Body of pancreas (tissue), 4 donors: ENCODE data around the gene TMEM183A. TPM values are rescaled to one million over a fixed set of nuclear protein-coding genes. Genes with fewer than 3 reads are reported as not detected.

Source experiments
- ATAC-seq: fragments of 150-250 bp; one replicate; pipeline ENCODE4 v1.9.1; 2016
- DNase-seq, 4 donors: peaks; one replicate each; pipeline ENCODE4 v3.0.0-alpha.2; 2019
- H3K27ac ChIP-seq, 4 donors: fragments of 200-600 bp; sonication (generic); 1 replicate in 3 of 4; 2 replicates in 1 of 4; pipeline versions ENCODE4 v1.5.1 to v1.6.1; 2016 to 2019; ENCODE audit warnings: mild to moderate bottlenecking in 1 of 4, mixed read lengths in 1 of 4, moderate library complexity in 1 of 4
- H3K27me3 ChIP-seq, 2 donors: fragments of 200-600 bp; sonication (generic); one replicate each; pipeline ENCODE4 v1.6.0; 2016; ENCODE audit warnings: mild to moderate bottlenecking in 1 of 2
- H3K36me3 ChIP-seq, 2 donors: fragments of 200-600 bp; sonication (generic); replicated peaks in 1 of 2; 2 replicates each; pipeline ENCODE4 v1.5.1; 2016; ENCODE audit warnings: low read depth in 2 of 2; ENCODE audit not compliant: insufficient read depth in 1 of 2
- H3K4me1 ChIP-seq: fragments of 200-600 bp; sonication (generic); one replicate; pipeline ENCODE4 v1.6.0; 2016
- H3K4me3 ChIP-seq, 2 donors: fragments of 200-600 bp; sonication (generic); 1 replicate in 1 of 2; 2 replicates in 1 of 2; pipeline ENCODE4 v1.5.1; 2016 to 2019
- H3K9me3 ChIP-seq, 3 donors: fragments of 200-600 bp; sonication (generic); 1 replicate in 2 of 3; 2 replicates in 1 of 3; pipeline ENCODE4 v1.5.1; 2016
- CTCF ChIP-seq, 7 experiments: fragments of 450-650 bp in 4 of 7; fragments of 200-600 bp in 3 of 7; sonication (generic) in 3 of 7; IDR thresholded peaks; one replicate each; pipeline ENCODE4 v1.5.1; 2016 to 2019; ENCODE audit warnings: antibody characterized with exemption in 7 of 7
- POLR2A ChIP-seq, 3 donors: fragments of 450-650 bp; IDR thresholded peaks; one replicate each; pipeline ENCODE4 v1.6.1; 2016; ENCODE audit warnings: antibody characterized with exemption in 3 of 3, mild to moderate bottlenecking in 2 of 3
- WGBS, 2 donors: methylation state at CpG; one replicate each; pipeline ENCODE4 v1.1.5; 2017; 5-methylcytosine and 5-hydroxymethylcytosine counted together
- intact Hi-C: fragments of 100-400 bp; cut with DNase I; formaldehyde crosslinking; loops from one replicate; pipeline ENCODE4 v1.15.1; 2023
- total RNA-seq, 2 donors: library from RNA; depleted of rRNA; stranded (reverse); fragments of >200 nt; gene quantifications; one replicate each; pipeline ENCODE4 v1.1.0, GENCODE V29; 2016

Gene TMEM183A
- total RNA-seq, 2 donors from 2014 or later, result 47.7 to 86.7 TPM

- Histone ChIP-seq H3K4me1 (no peaks in the 10 kb centered on the region), H3K4me3 (no peak overlapping the region), H3K27ac (no peak overlapping the region), H3K27me3 (no peaks in the 10 kb centered on the region), H3K9me3 (no peaks in the 10 kb centered on the region), H3K36me3 (no peaks in the 10 kb centered on the region)
- 74 to 92% methylated on average over 7 to 17 of the region's 17 CpGs for WGBS, 2 donors
- no peak for DNase-seq
- intact Hi-C loops, result loop anchor here (10.0 kb wide), 1 partner anchor 169 kb away; no protein-coding TSS in a partner anchor
- no peak for ATAC-seq
- TF ChIP-seq POLR2A (IDR thresholded peaks at IDR 0.05) (no peak), CTCF (IDR thresholded peaks at IDR 0.05) (no peak)
These were observed 38.2 kb downstream of the TMEM183A start for GRCh38 chr1:203045336-203045735.

GRCh38 chr1:203045821-203046594 lies 38.8 kb downstream of the TMEM183A start:
- WGBS, 2 donors, result 71 to 80% methylated on average over 10 to 15 of the region's 16 CpGs
- H3K4me3 ChIP-seq, result no peak overlapping the region
- TF ChIP-seq CTCF (IDR thresholded peaks at IDR 0.05) (no peak), POLR2A (IDR thresholded peaks at IDR 0.05) (no peak)
- H3K4me1 ChIP-seq, result no peaks in the 10 kb centered on the region
- no peaks in the 10 kb centered on the region for H3K9me3 ChIP-seq
- H3K27ac ChIP-seq, result no peak overlapping the region
- no peaks in the 10 kb centered on the region for H3K27me3 ChIP-seq
- no peaks in the 10 kb centered on the region for H3K36me3 ChIP-seq
- intact Hi-C loops, result loop anchor here (10.0 kb wide), 1 partner anchor 169 kb away; no protein-coding TSS in a partner anchor
- no peak for DNase-seq
- no peak for ATAC-seq

- Histone ChIP-seq H3K4me3 (no peak overlapping the region), H3K27ac (no peak overlapping the region), H3K4me1 (no peaks in the 10 kb centered on the region), H3K27me3 (no peaks in the 10 kb centered on the region), H3K36me3 (no peaks in the 10 kb centered on the region), H3K9me3 (no peaks in the 10 kb centered on the region)
- ATAC-seq, result no peak
- intact Hi-C loops, result loop anchor here (10.0 kb wide), 1 partner anchor 168 kb away; no protein-coding TSS in a partner anchor
- WGBS, 2 donors, result 53 to 60% methylated on average over 14 to 15 of the region's 15 CpGs
- DNase-seq, result no peak
- TF ChIP-seq POLR2A (IDR thresholded peaks at IDR 0.05) (no peak), CTCF (IDR thresholded peaks at IDR 0.05) (no peak)
These were observed 39.9 kb downstream of the TMEM183A start for GRCh38 chr1:203046984-203047630.

- no peaks in the 10 kb centered on the region for H3K27me3 ChIP-seq
- H3K4me3 ChIP-seq, result no peak overlapping the region
- ATAC-seq (no peak), DNase-seq (no peak)
- H3K27ac ChIP-seq, result no peak overlapping the region
- intact Hi-C loops, result loop anchor here (10.0 kb wide), 1 partner anchor 167 kb away; no protein-coding TSS in a partner anchor
- no peaks in the 10 kb centered on the region for H3K36me3 ChIP-seq
- H3K9me3 ChIP-seq, result no peaks in the 10 kb centered on the region
- TF ChIP-seq CTCF (IDR thresholded peaks at IDR 0.05) (no peak), POLR2A (IDR thresholded peaks at IDR 0.05) (no peak)
- H3K4me1 ChIP-seq, result no peaks in the 10 kb centered on the region
- 82 to 90% methylated on average over 10 to 11 of the region's 11 CpGs for WGBS, 2 donors
These were observed 40.9 kb downstream of the TMEM183A start for GRCh38 chr1:203048086-203048485.
